ENCODE data around the gene GATB.

DNA sequence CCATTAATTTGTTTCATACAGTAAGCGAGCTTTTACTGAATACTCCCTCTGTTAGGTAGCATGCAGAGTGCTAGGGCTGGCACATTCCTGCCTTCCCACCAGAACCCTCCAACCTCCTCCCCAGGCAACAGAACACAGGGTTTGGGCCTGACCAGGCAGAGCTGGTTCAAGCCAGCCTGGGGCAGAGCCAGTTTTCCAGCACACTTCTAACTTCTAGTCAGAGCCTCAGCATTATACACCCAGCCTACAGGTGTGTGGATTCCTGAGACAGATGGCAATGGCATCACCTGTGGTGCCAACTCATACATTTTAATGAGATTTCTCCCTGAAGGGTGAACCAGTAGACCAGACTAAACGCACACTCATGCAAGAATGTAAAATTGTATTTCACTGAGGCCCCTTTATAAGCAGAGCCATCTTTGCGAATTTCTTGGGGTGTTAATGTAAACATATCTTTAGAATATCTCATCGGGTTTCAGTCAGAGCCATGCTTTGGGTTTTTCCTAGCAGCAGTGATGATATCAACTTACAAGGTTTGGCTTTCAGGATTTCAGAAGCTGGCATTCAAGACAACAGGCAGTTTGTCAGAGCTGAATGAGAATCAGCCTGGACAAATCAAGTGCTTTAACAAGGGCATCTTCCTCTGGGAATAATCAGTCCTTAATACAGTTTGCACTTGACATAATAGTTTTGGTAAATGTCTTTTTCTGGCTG lies 92.0 kb downstream of the GATB start:
- TF ChIP-seq EZH2 (IDR thresholded peaks at IDR 0.05; ENCODE audit: borderline replicate concordance, insufficient read depth, low read depth, low read length, poor library complexity, severe bottlenecking) = no peak
- TF ChIP-seq CTCF (IDR thresholded peaks at IDR 0.05) = no peak
